Effector CD8-positive, alpha-beta T cell (primary cell): ENCODE data around the gene NDUFAF3.

ENCODE experiments used
- DNase-seq: peaks from one replicate; lab custom pipeline; 2025; lab: John Stamatoyannopoulos, UW

Gene NDUFAF3

DNA sequence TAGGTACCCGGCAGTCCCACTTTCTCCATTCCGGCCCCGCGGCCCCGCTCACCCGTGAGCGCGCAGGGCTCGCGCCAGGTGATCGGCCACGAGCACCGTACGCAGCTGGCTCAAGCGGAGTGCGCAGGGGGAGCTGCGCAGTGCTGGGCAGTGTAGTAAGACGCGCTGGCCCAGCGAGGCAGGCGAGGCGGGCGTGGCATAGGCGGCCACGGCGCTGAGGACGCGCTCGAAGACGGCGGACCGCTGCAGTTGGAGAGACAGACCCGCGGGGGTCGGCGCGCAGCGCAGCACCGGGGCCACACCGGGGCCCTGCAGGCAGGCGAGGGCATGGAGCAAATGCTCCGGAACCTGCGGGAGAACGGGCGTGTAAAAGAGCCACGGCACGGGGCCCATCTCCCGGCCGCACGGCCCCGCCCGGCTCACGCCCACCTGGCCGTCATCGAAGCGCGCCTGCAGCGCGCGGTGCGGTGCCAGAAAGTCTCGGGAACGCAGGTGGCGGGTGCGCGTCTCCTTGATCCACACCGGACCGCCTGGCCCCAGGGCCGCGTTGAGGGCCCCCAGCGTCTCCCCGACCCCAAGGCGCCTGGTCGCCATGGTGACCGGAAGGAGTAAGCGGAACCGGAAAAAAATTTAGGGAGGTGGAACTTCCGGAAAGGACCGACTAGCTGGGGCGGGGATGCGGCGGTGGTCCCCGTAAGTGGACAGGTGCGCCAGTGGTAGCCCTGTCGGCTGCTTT, 3.8 kb upstream of the NDUFAF3 start, which contains the start of gene DALRD3:
Gene DALRD3 (minus strand): TSS at position 610 of the 736 bp plus-strand sequence. CDS start 16 bp downstream, at position 594.
- peak; percentile 41 for DNase-seq

DNA sequence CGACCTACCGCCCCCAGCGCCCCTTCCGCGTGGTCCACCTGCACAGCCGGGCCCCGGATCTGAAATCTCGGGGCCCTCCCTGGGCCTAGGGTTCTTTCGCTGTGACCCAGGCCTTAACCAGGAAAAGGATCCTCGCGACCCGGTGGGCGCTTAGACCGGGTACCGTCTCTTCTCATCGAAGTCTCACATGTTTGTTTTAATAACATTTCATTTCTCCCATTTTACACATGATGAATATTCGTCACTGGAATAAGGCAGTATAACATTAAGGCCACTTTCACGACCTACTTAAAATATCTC, 3.3 kb upstream of the NDUFAF3 start:
- no peak for DNase-seq

DNA sequence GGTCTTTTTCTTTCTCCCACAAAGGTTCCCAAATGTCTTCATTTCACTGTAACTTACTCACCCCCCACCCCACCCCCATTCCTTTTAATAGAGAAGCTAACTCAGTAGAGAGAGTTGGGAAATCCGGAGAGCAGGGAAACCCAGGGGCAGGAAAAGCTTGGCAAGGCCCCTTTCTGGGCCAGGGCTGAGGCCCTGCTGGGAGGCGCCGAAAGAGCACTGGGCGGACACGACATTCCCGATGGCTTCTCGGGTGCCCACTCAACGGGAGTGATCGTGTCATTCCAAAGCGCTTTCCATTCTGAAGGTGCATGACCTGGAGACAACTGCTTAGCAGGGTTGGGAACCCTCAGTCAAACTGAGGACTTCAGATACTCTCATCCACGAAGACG, 2.0 kb upstream of the NDUFAF3 start:
- no peak for DNase-seq

DNA sequence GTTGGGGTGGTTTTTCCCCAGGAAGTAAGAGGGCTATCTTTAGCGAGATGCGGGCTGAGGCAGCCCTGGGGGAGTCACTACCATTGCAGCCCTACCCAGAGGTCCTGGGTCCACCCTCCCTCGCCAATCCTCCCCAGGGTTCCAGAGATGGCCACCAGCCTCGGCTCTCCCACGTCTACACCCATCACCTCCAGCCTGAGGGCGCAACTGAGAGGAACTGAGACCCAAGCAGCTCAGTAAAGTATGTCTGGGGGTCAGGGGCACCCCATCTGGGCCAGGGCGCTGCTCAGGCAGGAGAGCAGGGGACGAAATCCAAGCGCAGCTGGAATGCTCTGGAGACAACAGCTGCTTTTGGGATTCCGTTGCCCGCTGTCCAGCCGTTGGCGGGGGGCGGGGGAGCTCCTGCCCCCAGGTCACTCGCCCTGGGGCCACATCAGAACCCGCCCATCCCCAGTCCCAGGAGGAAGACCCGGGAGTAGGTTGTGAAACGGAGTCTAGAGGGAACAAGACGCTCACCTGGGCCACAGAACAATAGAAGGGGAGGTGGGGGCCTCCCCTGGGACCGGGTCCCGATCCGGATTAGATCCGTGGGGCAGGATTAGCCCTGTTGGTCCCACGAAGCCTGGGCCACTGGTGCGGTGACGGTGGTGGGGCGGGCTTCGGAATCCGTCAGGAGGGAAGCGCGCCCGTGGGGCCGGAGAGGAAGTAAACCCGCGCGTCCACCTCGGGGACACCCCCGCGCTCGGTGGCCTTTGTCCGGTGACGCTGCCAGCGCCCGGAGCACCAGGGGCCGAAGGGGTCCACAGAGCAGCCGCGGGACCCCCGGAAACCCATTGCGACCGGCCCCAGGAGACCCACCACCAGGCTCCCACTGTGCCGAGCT, 1.4 kb upstream of the NDUFAF3 start:
- DNase-seq = no peak

DNA sequence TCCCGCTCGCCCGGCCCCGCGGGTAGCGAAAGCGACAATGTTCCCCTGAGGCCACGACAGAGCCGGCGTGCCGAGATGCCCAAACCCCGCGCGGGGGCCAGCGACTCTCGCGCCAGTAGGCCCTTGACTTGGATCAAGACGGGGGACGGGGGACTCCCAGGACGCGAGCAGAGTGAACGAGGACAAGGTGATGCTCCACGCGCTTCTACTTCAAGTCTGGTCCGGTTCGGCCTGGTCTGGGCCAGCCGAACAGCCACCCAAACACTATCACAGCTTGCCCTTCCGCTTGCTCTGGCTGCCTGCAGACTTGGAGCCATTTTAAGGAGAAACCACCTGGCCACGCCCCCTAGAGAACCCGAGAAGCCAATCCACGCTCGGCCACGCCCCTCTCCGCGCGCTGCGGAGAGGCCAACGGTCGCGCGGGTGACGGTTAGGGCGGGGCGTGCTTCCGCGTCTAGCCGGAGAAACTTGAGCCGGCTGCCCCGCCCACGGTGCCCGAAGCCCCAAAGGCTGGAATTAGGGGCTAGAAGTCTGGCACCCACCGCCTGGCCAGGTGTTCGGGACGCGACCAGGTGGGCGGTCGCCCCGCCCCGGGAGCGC, 608 bp upstream of the NDUFAF3 start:
- peak; percentile 97 for DNase-seq

GRCh38 chr3:49022688-49023171, 809 bp downstream of the NDUFAF3 start:
- DNase-seq = no peak

GRCh38 chr3:49023775-49024174, 1.9 kb downstream of the NDUFAF3 start:
- DNase-seq = no peak

GRCh38 chr3:49024449-49024848, 2.5 kb downstream of the NDUFAF3 start:
- no peak for DNase-seq

- DNase-seq = no peak
Observed at GRCh38 chr3:49025005-49025792, 3.3 kb downstream of the NDUFAF3 start.

- no peak for DNase-seq
Observed at GRCh38 chr3:49025793-49026520, 4.0 kb downstream of the NDUFAF3 start.

GRCh38 chr3:49026536-49026935, 4.6 kb downstream of the NDUFAF3 start:
- no peak for DNase-seq

GRCh38 chr3:49027634-49028033, 5.7 kb downstream of the NDUFAF3 start:
- no peak for DNase-seq

GRCh38 chr3:49028298-49028672, 6.4 kb downstream of the NDUFAF3 start:
- DNase-seq = no peak

GRCh38 chr3:49028673-49029562, 7.0 kb downstream of the NDUFAF3 start, which contains the start of gene IMPDH2:
IMPDH2 (minus strand) TSS chr3:49029398; CDS start chr3:49029350, 48 bp downstream.
- DNase-seq = peak; percentile 90

DNA sequence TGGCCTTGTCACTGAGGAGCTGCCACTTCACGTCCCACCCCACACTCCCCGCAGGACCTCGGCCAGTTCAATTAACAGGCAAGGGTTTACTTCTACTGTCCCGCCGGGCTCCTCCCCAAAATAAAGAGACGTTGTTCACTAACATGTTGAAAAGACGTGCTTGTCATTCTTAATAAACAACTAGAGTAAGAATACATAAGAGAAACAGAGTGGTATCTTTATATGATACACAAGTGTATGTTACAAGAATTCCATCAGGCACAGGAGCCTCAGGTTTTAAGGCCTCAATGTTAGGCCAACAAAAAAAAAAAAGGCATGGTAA, 7.6 kb downstream of the NDUFAF3 start:
- DNase-seq = no peak

- no peak for DNase-seq
Observed at GRCh38 chr3:49030321-49030720, 8.4 kb downstream of the NDUFAF3 start.

GRCh38 chr3:49032646-49033304, 10.9 kb downstream of the NDUFAF3 start:
- no peak for DNase-seq

- DNase-seq = no peak
Observed at GRCh38 chr3:49034650-49035049, 12.7 kb downstream of the NDUFAF3 start.

GRCh38 chr3:49035281-49035680, 13.4 kb downstream of the NDUFAF3 start:
- no peak for DNase-seq

- DNase-seq = no peak
Observed at GRCh38 chr3:49053543-49053942, 31.6 kb downstream of the NDUFAF3 start.
